ENCODE measurements around the gene DOCK2. TPM values are rescaled to one million over a fixed set of nuclear protein-coding genes. Genes with fewer than 3 reads are reported as not detected.

Gene DOCK2
- total and polyA plus RNA-seq, 2 of the 8 experiments (the other 6 are each of a cell fraction or from before 2014, with no cell fraction given): 3.9 to 5.7 TPM

GRCh38 chr5:169989365-169989764 is 352.3 kb downstream of the DOCK2 start:
- Histone ChIP-seq H3K56ac (replicated peaks; ENCODE audit: insufficient read length, low read depth, low read length) (no peak overlapping the region), H3K23me2 (ENCODE audit: low read depth, low read length) (no peaks in the 10 kb centered on the region), H3K4me1 (replicated peaks in 1 of 4; ENCODE audit: control insufficient read depth in 3 of 4, insufficient read depth in 4 of 4, low read length in 3 of 4) (no peaks in the 10 kb centered on the region), H3K27me3 (replicated peaks in 1 of 4; ENCODE audit: control insufficient read depth in 3 of 4, extremely low read depth in 1 of 4, insufficient read depth in 3 of 4, low read length in 3 of 4) (no peaks in the 10 kb centered on the region; a peak in 1 of 7 replicates), H4K5ac (ENCODE audit: insufficient read length, low read depth, low read length) (no peak overlapping the region), H4K20me1 (replicated peaks in 1 of 2; ENCODE audit: control insufficient read depth in 1 of 2, insufficient read depth in 2 of 2, low read length in 2 of 2) (no peaks in the 10 kb centered on the region), H3K79me2 (ENCODE audit: control insufficient read depth in 1 of 2, insufficient read depth in 2 of 2, low read length in 2 of 2) (no peaks in the 10 kb centered on the region), H3K9me3 (ENCODE audit: insufficient read depth in 2 of 2, low read depth in 1 of 2, low read length in 1 of 2) (no peaks in the 10 kb centered on the region), H2BK12ac (ENCODE audit: low read depth, low read length) (no peak overlapping the region), H2BK15ac (ENCODE audit: low read length) (no peak overlapping the region), H3K4me3 (ENCODE audit: extremely low read depth in 1 of 4, insufficient read depth in 2 of 4, low read depth in 3 of 4, low read length in 4 of 4) (no peak overlapping the region), H2AFZ (ENCODE audit: low read length) (no peak overlapping the region), H3K18ac (ENCODE audit: extremely low read depth, low read length) (no peak overlapping the region), H3K4ac (replicated peaks; ENCODE audit: insufficient read length, low read depth, low read length) (no peak overlapping the region), H3K23ac (ENCODE audit: insufficient read length) (no peak overlapping the region), H2BK5ac (ENCODE audit: low read depth, low read length) (no peak overlapping the region), H2AK5ac (ENCODE audit: low read depth, low read length) (no peak overlapping the region), H4K91ac (replicated peaks; ENCODE audit: insufficient read length, low read length) (no peak overlapping the region), H3K4me2 (ENCODE audit: insufficient read depth in 1 of 2, low read depth in 2 of 2, low read length in 2 of 2) (no peak overlapping the region), H3K9ac (replicated peaks in 1 of 4; ENCODE audit: extremely low read depth in 1 of 4, low read depth in 3 of 4, low read length in 3 of 4) (no peak overlapping the region), H4K8ac (ENCODE audit: extremely low read depth, insufficient read depth, low read length) (no peak overlapping the region), H3K36me3 (ENCODE audit: control insufficient read depth in 2 of 4, insufficient read depth in 4 of 4, low read length in 3 of 4) (no peaks in the 10 kb centered on the region), H3K14ac (ENCODE audit: insufficient read length) (no peak overlapping the region), H2BK20ac (ENCODE audit: low read length) (no peak overlapping the region), H2BK120ac (replicated peaks; ENCODE audit: low read depth, low read length) (no peak overlapping the region), H3K27ac (ENCODE audit: low read depth, low read length) (no peak overlapping the region), H3K79me1 (ENCODE audit: low read depth, low read length) (no peaks in the 10 kb centered on the region)
- WGBS, 2 experiments (ENCODE audit: extremely low coverage in 1 of 2, insufficient coverage in 1 of 2, insufficient read length in 1 of 2, insufficient replicate concordance in 2 of 2, low coverage in 1 of 2, low lambda C conversion rate in 2 of 2, missing lambda C conversion rate in 1 of 2): 95% methylated on average over 1 of the region's 1 CpG; no CpG with 5 or more reads in 1 of the 2 experiments
- FAIRE-seq: no peak
- ChIA-PET CTCF (ENCODE audit: partially characterized antibody) (interaction anchor here (3.1 kb wide), 1 partner anchor 9 kb away, joined by 15 read pairs; the partner anchor contains the start of gene INSYN2B), POLR2A (ENCODE audit: partially characterized antibody) (no interaction called here)
- no peak for DNase-seq (ENCODE audit: low read depth in 1 of 2, low spot score in 2 of 2)
- TF ChIP-seq NANOG (IDR thresholded peaks at IDR 0.05; ENCODE audit: insufficient read depth, low read depth, low read length, poor library complexity, severe bottlenecking) (no peak), BACH1 (IDR thresholded peaks at IDR 0.05; ENCODE audit: low read length) (no peak), MAX (IDR thresholded peaks at IDR 0.05) (no peak), YY1 (IDR thresholded peaks at IDR 0.05; ENCODE audit: low read depth, low read length) (no peak)
